Measurements from ENCODE around the gene MTA2.
A peak's percentile ranks its signal among the peaks of the same experiment; 100 is the strongest.
"Not testable (repeated sequence)": the region's sequence is repeated elsewhere in the genome, so short reads cannot be mapped to it uniquely, and the experiment has no call there.

MTA2 gene

GRCh38 chr11:62592146-62592815 lies 9.4 kb downstream of the MTA2 start:
- DNase-seq (ENCODE audit: low read depth in 2 of 2) = no peak

GRCh38 chr11:62591448-62592145 lies 10.1 kb downstream of the MTA2 start, which contains the start of gene TUT1:
Gene TUT1 (minus strand): TSS chr11:62591523. CDS start chr11:62591485, 38 bp downstream.
- DNase-seq (ENCODE audit: low read depth in 2 of 2) = peak; percentile 91 to 95

GRCh38 chr11:62588966-62589637 lies 12.6 kb downstream of the MTA2 start:
- no peak for DNase-seq (ENCODE audit: low read depth in 2 of 2)

GRCh38 chr11:62585356-62585755 lies 16.3 kb downstream of the MTA2 start:
- not testable (repeated sequence) for DNase-seq (ENCODE audit: low read depth in 2 of 2)

- not testable (repeated sequence) for DNase-seq (ENCODE audit: low read depth in 2 of 2)
These were observed 19.9 kb downstream of the MTA2 start for GRCh38 chr11:62581735-62582134.

- no peak for DNase-seq (ENCODE audit: low read depth in 2 of 2)
These were observed 20.5 kb downstream of the MTA2 start for GRCh38 chr11:62580959-62581715.

GRCh38 chr11:62579252-62579651 lies 22.4 kb downstream of the MTA2 start:
- no peak for DNase-seq (ENCODE audit: low read depth in 2 of 2)

- no peak for DNase-seq (ENCODE audit: low read depth in 2 of 2)
These were observed 23.1 kb downstream of the MTA2 start for GRCh38 chr11:62578541-62578940.

- DNase-seq (ENCODE audit: low read depth in 2 of 2) = no peak
These were observed 24.5 kb downstream of the MTA2 start for GRCh38 chr11:62577046-62577714.

GRCh38 chr11:62575837-62576236 lies 25.8 kb downstream of the MTA2 start:
- DNase-seq (ENCODE audit: low read depth in 2 of 2) = no peak

GRCh38 chr11:62575156-62575555 lies 26.5 kb downstream of the MTA2 start:
- no peak for DNase-seq (ENCODE audit: low read depth in 2 of 2)

- no peak for DNase-seq (ENCODE audit: low read depth in 2 of 2)
These were observed 27.1 kb downstream of the MTA2 start for GRCh38 chr11:62574363-62575071.

GRCh38 chr11:62573592-62574362 lies 27.9 kb downstream of the MTA2 start, which contains the start of gene EEF1G:
Gene EEF1G (minus strand): TSS chr11:62573891. CDS start chr11:62573842, 49 bp downstream.
- peak; percentile 96 to 98 for DNase-seq (ENCODE audit: low read depth in 2 of 2)

GRCh38 chr11:62573006-62573591 lies 28.6 kb downstream of the MTA2 start:
- no peak for DNase-seq (ENCODE audit: low read depth in 2 of 2)

GRCh38 chr11:62572431-62572830 lies 29.2 kb downstream of the MTA2 start:
- DNase-seq (ENCODE audit: low read depth in 2 of 2) = no peak

GRCh38 chr11:62571493-62571892 lies 30.2 kb downstream of the MTA2 start:
- not testable (repeated sequence) for DNase-seq (ENCODE audit: low read depth in 2 of 2)

GRCh38 chr11:62570903-62571302 lies 30.8 kb downstream of the MTA2 start:
- not testable (repeated sequence) for DNase-seq (ENCODE audit: low read depth in 2 of 2)

GRCh38 chr11:62569611-62570010 lies 32.1 kb downstream of the MTA2 start:
- no peak for DNase-seq (ENCODE audit: low read depth in 2 of 2)

GRCh38 chr11:62567018-62567633 lies 34.5 kb downstream of the MTA2 start:
- DNase-seq (ENCODE audit: low read depth in 2 of 2) = no peak

Measured in stimulated activated CD8-positive, alpha-beta memory T cell treated with anti-CD3 and anti-CD28 coated beads, Interleukin-15, amount 100 ng/mL, for 4 hours (primary cell).